HEK293 (cell line): ENCODE results near the gene ANAPC16.

Experiments used
- GLIS1 ChIP-seq: fragments of 450-650 bp; formaldehyde crosslinking; IDR thresholded peaks from 2 replicates; pipeline ENCODE4 v1.5.1; 2016; ENCODE audit warnings: missing biosample characterization, missing genetic modification characterization
- KLF7 ChIP-seq: fragments of 450-650 bp; formaldehyde crosslinking; IDR thresholded peaks from 2 replicates; pipeline ENCODE4 v1.5.1; 2016; ENCODE audit warnings: missing biosample characterization, missing genetic modification characterization, borderline replicate concordance
- KLF8 ChIP-seq: fragments of 450-650 bp; formaldehyde crosslinking; IDR thresholded peaks from 2 replicates; pipeline ENCODE4 v1.5.1; 2016; ENCODE audit warnings: missing biosample characterization, missing genetic modification characterization
- PRDM4 ChIP-seq: fragments of 450-650 bp; formaldehyde crosslinking; IDR thresholded peaks from 2 replicates; pipeline ENCODE4 v1.5.1; 2017; ENCODE audit warnings: missing biosample characterization, missing genetic modification characterization
- PRDM6 ChIP-seq: fragments of 450-650 bp; formaldehyde crosslinking; IDR thresholded peaks from 2 replicates; pipeline ENCODE4 v1.5.1; 2017; ENCODE audit warnings: missing biosample characterization, missing genetic modification characterization
- SETDB1 ChIP-seq: IDR thresholded peaks from one replicate; pipeline ENCODE4 v1.6.1; 2017; ENCODE audit warnings: mild to moderate bottlenecking, low read length, moderate library complexity, mixed read lengths; ENCODE audit not compliant: insufficient read length
- ZBTB26 ChIP-seq: fragments of 450-650 bp; formaldehyde crosslinking; optimal IDR thresholded peaks from 2 replicates; pipeline ENCODE3; 2016; ENCODE audit warnings: missing biosample characterization, mild to moderate bottlenecking, missing genetic modification characterization
- ZFP37 ChIP-seq: fragments of 450-650 bp; formaldehyde crosslinking; IDR thresholded peaks from 2 replicates; pipeline ENCODE4 v1.5.1; 2016; ENCODE audit warnings: missing biosample characterization, missing genetic modification characterization
- ZNF133 ChIP-seq: fragments of 450-650 bp; formaldehyde crosslinking; IDR thresholded peaks from 2 replicates; pipeline ENCODE4 v1.5.1; 2016; ENCODE audit warnings: missing biosample characterization, missing genetic modification characterization
- ZNF18 ChIP-seq: fragments of 450-650 bp; formaldehyde crosslinking; IDR thresholded peaks from 2 replicates; pipeline ENCODE4 v1.5.1; 2016; ENCODE audit warnings: missing biosample characterization, missing genetic modification characterization
- ZNF221 ChIP-seq: fragments of 450-650 bp; formaldehyde crosslinking; IDR thresholded peaks from 2 replicates; pipeline ENCODE4 v1.5.1; 2017; ENCODE audit warnings: missing biosample characterization, missing genetic modification characterization, borderline replicate concordance
- ZNF26 ChIP-seq: fragments of 450-650 bp; formaldehyde crosslinking; IDR thresholded peaks from 2 replicates; pipeline ENCODE4 v1.5.1; 2016; ENCODE audit warnings: missing biosample characterization, missing genetic modification characterization
- ZNF280D ChIP-seq: fragments of 450-650 bp; formaldehyde crosslinking; IDR thresholded peaks from 2 replicates; pipeline ENCODE4 v1.5.1; 2016; ENCODE audit warnings: missing biosample characterization, missing genetic modification characterization
- ZNF362 ChIP-seq: fragments of 450-650 bp; formaldehyde crosslinking; IDR thresholded peaks from 2 replicates; pipeline ENCODE4 v1.5.1; 2016; ENCODE audit warnings: missing biosample characterization, missing genetic modification characterization
- ZNF404 ChIP-seq: fragments of 450-650 bp; formaldehyde crosslinking; IDR thresholded peaks from 2 replicates; pipeline ENCODE4 v1.5.1; 2017; ENCODE audit warnings: missing biosample characterization, missing genetic modification characterization
- ZNF473 ChIP-seq: fragments of 450-650 bp; formaldehyde crosslinking; IDR thresholded peaks from 2 replicates; pipeline ENCODE4 v1.5.1; 2017; ENCODE audit warnings: missing biosample characterization, missing genetic modification characterization
- ZNF518A ChIP-seq: fragments of 450-650 bp; formaldehyde crosslinking; conservative IDR thresholded peaks from 2 replicates; pipeline ENCODE4 v1.5.1; 2016; ENCODE audit warnings: low read depth, missing biosample characterization, missing genetic modification characterization
- ZNF658 ChIP-seq: fragments of 450-650 bp; formaldehyde crosslinking; IDR thresholded peaks from 2 replicates; pipeline ENCODE4; 2016; ENCODE audit warnings: missing biosample characterization, missing genetic modification characterization
- ZNF692 ChIP-seq: fragments of 450-650 bp; formaldehyde crosslinking; IDR thresholded peaks from 2 replicates; pipeline ENCODE4 v1.5.1; 2016; ENCODE audit warnings: missing biosample characterization, missing genetic modification characterization
- ZSCAN30 ChIP-seq: fragments of 450-650 bp; IDR thresholded peaks from 2 replicates; pipeline ENCODE4 v1.5.1; 2018; ENCODE audit warnings: missing biosample characterization, mild to moderate bottlenecking, missing genetic modification characterization, moderate library complexity

Gene ANAPC16

GRCh38 chr10:72276013-72276387 lies 60.2 kb downstream of the ANAPC16 start (continued):
- TF ChIP-seq SETDB1 (no peak), ZNF362 (no peak), ZFP37 (tag by site-specific recombination) (no peak), ZNF518A (tag by site-specific recombination) (no peak), PRDM6 (tag by site-specific recombination) (no peak), ZBTB26 (tag by site-specific recombination) (no peak), ZSCAN30 (tag by site-specific recombination) (no peak), PRDM4 (tag by site-specific recombination) (0 out of 2 replicates have a peak, but pooled peaks have one; percentile 20), ZNF26 (no peak), ZNF473 (no peak), KLF7 (tag by site-specific recombination) (no peak), ZNF18 (tag by site-specific recombination) (no peak), ZNF404 (tag by site-specific recombination) (no peak), ZNF692 (tag by site-specific recombination) (peak; percentile 62), ZNF221 (tag by site-specific recombination) (no peak), ZNF658 (tag by site-specific recombination) (no peak), GLIS1 (peak; percentile 91), ZNF133 (tag by site-specific recombination) (no peak), ZNF280D (no peak), KLF8 (tag by site-specific recombination) (no peak)
